KMS-11 (cell line): ENCODE data around the gene SSTR3.

ENCODE experiments used
- H2AFZ ChIP-seq: fragments of 200-600 bp; sonication (generic); 2 replicates; pipeline ENCODE4 v1.6.1; 2016; ENCODE audit warnings: antibody characterized with exemption, mixed run types, low read depth
- H3K27ac ChIP-seq: fragments of 200-600 bp; sonication (generic); 2 replicates; pipeline ENCODE4 v1.6.1; 2016; ENCODE audit warnings: mild to moderate bottlenecking, mixed run types
- H3K27me3 ChIP-seq: fragments of 200-600 bp; sonication (generic); 2 replicates; pipeline ENCODE4 v1.6.1; 2017; ENCODE audit warnings: mild to moderate bottlenecking, low read depth, mixed run types, moderate library complexity; ENCODE audit not compliant: insufficient read depth
- H3K36me3 ChIP-seq: fragments of 200-600 bp; sonication (generic); 2 replicates; pipeline ENCODE4 v1.6.1; 2017; ENCODE audit warnings: mild to moderate bottlenecking, mixed run types; ENCODE audit not compliant: insufficient read depth
- H3K4me1 ChIP-seq: fragments of 200-600 bp; sonication (generic); 2 replicates; pipeline ENCODE4 v1.6.1; 2016; ENCODE audit warnings: mild to moderate bottlenecking, low read depth, mixed run types; ENCODE audit not compliant: poor library complexity, severe bottlenecking
- H3K4me2 ChIP-seq: fragments of 200-600 bp; sonication (generic); 2 replicates; pipeline ENCODE4 v1.7.0; 2016; ENCODE audit warnings: mild to moderate bottlenecking, mixed run types
- H3K4me3 ChIP-seq: fragments of 200-600 bp; sonication (generic); IDR thresholded peaks from 2 replicates; pipeline ENCODE4 v1.6.1; 2017; ENCODE audit warnings: low read depth, low read length, mixed read lengths; ENCODE audit not compliant: insufficient read depth
- H3K79me2 ChIP-seq: fragments of 200-600 bp; sonication (generic); 2 replicates; pipeline ENCODE4 v1.6.1; 2016; ENCODE audit warnings: low read depth, mixed run types; ENCODE audit not compliant: insufficient read depth
- H3K9ac ChIP-seq: fragments of 200-600 bp; sonication (generic); 2 replicates; pipeline ENCODE4 v1.6.1; 2016; ENCODE audit warnings: mild to moderate bottlenecking, mixed run types
- H4K20me1 ChIP-seq: fragments of 200-600 bp; sonication (generic); 2 replicates; pipeline ENCODE4 v1.6.1; 2016; ENCODE audit warnings: mild to moderate bottlenecking, mixed run types; ENCODE audit not compliant: insufficient read depth
- TF ChIP-seq, protein P1 (sequence below): fragments of 200-600 bp; sonication (generic); conservative IDR thresholded peaks from 2 replicates; pipeline ENCODE4 v1.6.1; 2017; ENCODE audit warnings: low read depth, mild to moderate bottlenecking, antibody characterized with exemption, low read length, moderate library complexity, mixed read lengths

The SSTR3 gene

DNA sequence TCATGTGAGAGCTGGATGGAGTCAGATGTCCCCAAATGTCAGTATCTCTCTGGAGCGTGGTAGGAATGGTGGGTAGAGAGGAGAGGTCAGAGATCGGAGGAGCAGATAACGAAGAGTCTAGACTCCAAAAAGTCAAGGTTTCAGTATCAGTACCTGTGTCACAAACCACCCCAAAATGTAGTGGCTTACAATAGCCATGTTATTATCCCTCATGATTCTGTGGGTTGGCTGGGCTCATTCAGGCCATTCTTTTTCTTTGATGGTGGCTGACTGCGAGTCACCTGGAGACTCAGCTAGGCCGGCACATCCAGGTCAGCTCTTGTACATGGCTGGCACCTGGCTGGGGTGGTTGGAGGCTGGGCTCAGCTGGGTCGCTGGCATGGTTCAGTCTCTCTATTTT is 7.3 kb upstream of the SSTR3 start:
- peaks cover 96% of the 10 kb centered on the region for H3K4me1 ChIP-seq
- peak overlapping the region; percentile 46 for H3K9ac ChIP-seq
- no peaks in the 10 kb centered on the region for H4K20me1 ChIP-seq
- H2AFZ ChIP-seq = 0 out of 2 replicates have a peak overlapping the region, but pooled peaks have one; percentile 11
- peak overlapping the region; percentile 91 for H3K4me2 ChIP-seq
- TF ChIP-seq, protein P1, sequence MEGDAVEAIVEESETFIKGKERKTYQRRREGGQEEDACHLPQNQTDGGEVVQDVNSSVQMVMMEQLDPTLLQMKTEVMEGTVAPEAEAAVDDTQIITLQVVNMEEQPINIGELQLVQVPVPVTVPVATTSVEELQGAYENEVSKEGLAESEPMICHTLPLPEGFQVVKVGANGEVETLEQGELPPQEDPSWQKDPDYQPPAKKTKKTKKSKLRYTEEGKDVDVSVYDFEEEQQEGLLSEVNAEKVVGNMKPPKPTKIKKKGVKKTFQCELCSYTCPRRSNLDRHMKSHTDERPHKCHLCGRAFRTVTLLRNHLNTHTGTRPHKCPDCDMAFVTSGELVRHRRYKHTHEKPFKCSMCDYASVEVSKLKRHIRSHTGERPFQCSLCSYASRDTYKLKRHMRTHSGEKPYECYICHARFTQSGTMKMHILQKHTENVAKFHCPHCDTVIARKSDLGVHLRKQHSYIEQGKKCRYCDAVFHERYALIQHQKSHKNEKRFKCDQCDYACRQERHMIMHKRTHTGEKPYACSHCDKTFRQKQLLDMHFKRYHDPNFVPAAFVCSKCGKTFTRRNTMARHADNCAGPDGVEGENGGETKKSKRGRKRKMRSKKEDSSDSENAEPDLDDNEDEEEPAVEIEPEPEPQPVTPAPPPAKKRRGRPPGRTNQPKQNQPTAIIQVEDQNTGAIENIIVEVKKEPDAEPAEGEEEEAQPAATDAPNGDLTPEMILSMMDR = no peak
- no peaks in the 10 kb centered on the region for H3K79me2 ChIP-seq
- no peaks in the 10 kb centered on the region for H3K27me3 ChIP-seq
- H3K4me3 ChIP-seq = no peak overlapping the region
- H3K36me3 ChIP-seq = no peaks in the 10 kb centered on the region
- peak overlapping the region; percentile 87 for H3K27ac ChIP-seq

DNA sequence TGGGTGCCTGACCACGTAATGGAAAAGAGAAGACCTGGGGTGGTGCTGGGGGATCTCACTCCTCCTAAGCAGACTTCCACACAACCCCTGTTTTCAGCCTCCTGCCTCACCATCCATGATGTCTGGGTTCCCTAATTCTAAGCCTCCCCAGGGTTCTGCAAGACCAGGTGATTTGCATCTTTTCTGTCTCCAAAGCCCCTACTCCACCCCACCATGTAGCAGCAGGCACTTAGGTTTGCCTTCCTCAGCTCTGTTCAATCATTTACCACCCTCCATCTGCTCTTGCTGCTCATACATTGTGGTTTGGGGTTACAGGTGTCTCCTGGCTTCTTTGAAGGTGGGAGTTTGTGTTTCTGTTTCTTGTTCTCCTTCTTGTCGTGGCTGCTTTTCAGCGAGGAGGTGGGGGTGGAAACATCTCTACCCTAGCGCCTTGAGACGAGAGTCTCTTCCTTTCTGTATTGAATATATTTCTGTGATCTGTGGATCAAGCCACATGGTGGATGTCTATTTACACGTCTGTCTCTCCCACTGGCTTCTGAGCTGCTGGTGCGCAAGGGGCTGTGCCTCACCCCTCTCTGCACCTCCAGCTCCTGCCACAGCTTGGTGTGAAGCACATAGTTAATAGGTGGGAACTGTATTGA is 6.6 kb upstream of the SSTR3 start:
- Histone ChIP-seq H2AFZ (0 out of 2 replicates have a peak overlapping the region, but pooled peaks have one; percentile 11), H3K79me2 (no peaks in the 10 kb centered on the region), H3K4me2 (peak overlapping the region; percentile 91), H4K20me1 (no peaks in the 10 kb centered on the region), H3K27me3 (no peaks in the 10 kb centered on the region), H3K4me3 (no peak overlapping the region), H3K9ac (peak overlapping the region; percentile 46), H3K36me3 (no peaks in the 10 kb centered on the region), H3K27ac (peak overlapping the region; percentile 87), H3K4me1 (peaks cover 96% of the 10 kb centered on the region)
- TF ChIP-seq, protein P1 = no peak

- Histone ChIP-seq H3K27me3 (no peaks in the 10 kb centered on the region), H3K4me2 (peak overlapping the region; percentile 91), H3K4me3 (no peak overlapping the region), H4K20me1 (no peaks in the 10 kb centered on the region), H3K4me1 (peaks cover 95% of the 10 kb centered on the region), H3K27ac (peak overlapping the region; percentile 87), H3K9ac (no peak overlapping the region), H3K79me2 (no peaks in the 10 kb centered on the region), H3K36me3 (no peaks in the 10 kb centered on the region), H2AFZ (no peak overlapping the region)
- TF ChIP-seq, protein P1 = no peak
Observed at GRCh38 chr22:37218399-37218770, 6.1 kb upstream of the SSTR3 start.

- TF ChIP-seq, protein P1 = no peak
- no peaks in the 10 kb centered on the region for H4K20me1 ChIP-seq
Observed at GRCh38 chr22:37215890-37216289, 3.6 kb upstream of the SSTR3 start.

More at GRCh38 chr22:37215890-37216289, 3.6 kb upstream of the SSTR3 start:
- peaks cover 80% of the 10 kb centered on the region for H3K4me1 ChIP-seq
- H2AFZ ChIP-seq = no peak overlapping the region
- H3K4me3 ChIP-seq = no peak overlapping the region
- no peaks in the 10 kb centered on the region for H3K27me3 ChIP-seq
- peak overlapping the region; percentile 98 for H3K4me2 ChIP-seq
- H3K79me2 ChIP-seq = peaks cover 11% of the 10 kb centered on the region
- peak overlapping the region; percentile 87 for H3K27ac ChIP-seq
- H3K36me3 ChIP-seq = no peaks in the 10 kb centered on the region
- H3K9ac ChIP-seq = no peak overlapping the region
